SK-N-SH (cell line): ENCODE results near the gene UBAP2L.

Source experiments
- CHD2 ChIP-seq: fragments of 150-350 bp; IDR thresholded peaks from 2 replicates; pipeline ENCODE4 v1.6.1; 2018; ENCODE audit warnings: low read length; ENCODE audit not compliant: partially characterized antibody
- EP300 ChIP-seq, 2 experiments: IDR thresholded peaks; 2 replicates each; pipeline versions ENCODE4 v1.4.0 to v1.6.1; 2012; ENCODE audit warnings: borderline replicate concordance in 1 of 2, low read depth in 1 of 2, low read length in 1 of 2
- GABPA ChIP-seq: IDR thresholded peaks from 2 replicates; pipeline ENCODE4 v1.4.0; 2012; ENCODE audit warnings: low read depth, mild to moderate bottlenecking
- JUND ChIP-seq: IDR thresholded peaks from 2 replicates; pipeline ENCODE4 v1.4.0; 2012
- POLR2AphosphoS5 ChIP-seq: IDR thresholded peaks from 2 replicates; pipeline ENCODE4 v1.6.1; 2012; ENCODE audit warnings: low read depth, low read length
- SIN3A ChIP-seq: IDR thresholded peaks from 2 replicates; pipeline ENCODE4 v1.6.1; 2012; ENCODE audit warnings: low read depth, mild to moderate bottlenecking, low read length, moderate library complexity, borderline replicate concordance
- YY1 ChIP-seq: IDR thresholded peaks from 2 replicates; pipeline ENCODE4 v1.4.0; 2012; ENCODE audit warnings: low read depth, mild to moderate bottlenecking
- ZBTB33 ChIP-seq: IDR thresholded peaks from 2 replicates; pipeline ENCODE4 v1.4.0; 2012; ENCODE audit warnings: low read depth, borderline replicate concordance
- TF ChIP-seq, protein P1 (sequence below): IDR thresholded peaks from 2 replicates; pipeline ENCODE4 v1.4.0; 2012; ENCODE audit warnings: low read depth
- TF ChIP-seq, protein P2 (sequence below): IDR thresholded peaks from 2 replicates; pipeline ENCODE4 v1.6.1; 2012; ENCODE audit warnings: mild to moderate bottlenecking, low read depth, low read length, moderate library complexity
- TF ChIP-seq, protein P3 (sequence below): fragments of 200-600 bp; sonication (generic); IDR thresholded peaks from 2 replicates; pipeline ENCODE4 v1.6.1; 2017; ENCODE audit warnings: antibody characterized with exemption, mild to moderate bottlenecking, moderate library complexity

DNA sequence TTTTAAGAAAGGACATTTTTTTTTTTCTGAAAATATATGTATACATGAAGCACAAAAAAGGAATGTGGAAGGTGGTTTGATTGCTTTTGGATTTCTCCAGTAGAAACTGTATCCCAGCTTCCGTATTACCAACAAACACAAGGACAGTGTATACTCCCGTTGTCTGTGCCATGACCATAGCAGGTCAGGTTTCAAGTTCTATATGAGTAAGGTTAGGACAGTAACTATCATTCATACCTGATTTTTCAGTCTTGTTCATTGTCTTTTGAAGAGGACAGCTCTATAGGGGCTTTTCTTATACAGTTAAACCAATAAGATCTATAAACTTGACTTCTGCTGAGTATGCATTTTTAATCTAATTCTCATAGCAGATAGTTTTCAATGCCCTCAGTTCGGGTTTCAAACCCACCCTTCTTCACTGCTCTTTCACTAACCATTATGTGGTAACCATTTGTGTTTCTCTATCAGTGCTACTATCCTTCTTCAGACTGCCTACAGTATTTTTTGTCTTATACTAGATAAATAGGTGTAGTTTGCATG is 19.6 kb downstream of the UBAP2L start:
- TF ChIP-seq SIN3A (no peak), POLR2AphosphoS5 (no peak), EP300 (IDR thresholded peaks at IDR 0.05; ENCODE audit: borderline replicate concordance in 1 of 2, low read depth in 1 of 2, low read length in 1 of 2) (no peak), YY1 (no peak), JUND (no peak), GABPA (no peak), ZBTB33 (no peak), CHD2 (no peak)
- TF ChIP-seq, protein P1, sequence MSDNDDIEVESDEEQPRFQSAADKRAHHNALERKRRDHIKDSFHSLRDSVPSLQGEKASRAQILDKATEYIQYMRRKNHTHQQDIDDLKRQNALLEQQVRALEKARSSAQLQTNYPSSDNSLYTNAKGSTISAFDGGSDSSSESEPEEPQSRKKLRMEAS: no peak
- TF ChIP-seq, protein P2, sequence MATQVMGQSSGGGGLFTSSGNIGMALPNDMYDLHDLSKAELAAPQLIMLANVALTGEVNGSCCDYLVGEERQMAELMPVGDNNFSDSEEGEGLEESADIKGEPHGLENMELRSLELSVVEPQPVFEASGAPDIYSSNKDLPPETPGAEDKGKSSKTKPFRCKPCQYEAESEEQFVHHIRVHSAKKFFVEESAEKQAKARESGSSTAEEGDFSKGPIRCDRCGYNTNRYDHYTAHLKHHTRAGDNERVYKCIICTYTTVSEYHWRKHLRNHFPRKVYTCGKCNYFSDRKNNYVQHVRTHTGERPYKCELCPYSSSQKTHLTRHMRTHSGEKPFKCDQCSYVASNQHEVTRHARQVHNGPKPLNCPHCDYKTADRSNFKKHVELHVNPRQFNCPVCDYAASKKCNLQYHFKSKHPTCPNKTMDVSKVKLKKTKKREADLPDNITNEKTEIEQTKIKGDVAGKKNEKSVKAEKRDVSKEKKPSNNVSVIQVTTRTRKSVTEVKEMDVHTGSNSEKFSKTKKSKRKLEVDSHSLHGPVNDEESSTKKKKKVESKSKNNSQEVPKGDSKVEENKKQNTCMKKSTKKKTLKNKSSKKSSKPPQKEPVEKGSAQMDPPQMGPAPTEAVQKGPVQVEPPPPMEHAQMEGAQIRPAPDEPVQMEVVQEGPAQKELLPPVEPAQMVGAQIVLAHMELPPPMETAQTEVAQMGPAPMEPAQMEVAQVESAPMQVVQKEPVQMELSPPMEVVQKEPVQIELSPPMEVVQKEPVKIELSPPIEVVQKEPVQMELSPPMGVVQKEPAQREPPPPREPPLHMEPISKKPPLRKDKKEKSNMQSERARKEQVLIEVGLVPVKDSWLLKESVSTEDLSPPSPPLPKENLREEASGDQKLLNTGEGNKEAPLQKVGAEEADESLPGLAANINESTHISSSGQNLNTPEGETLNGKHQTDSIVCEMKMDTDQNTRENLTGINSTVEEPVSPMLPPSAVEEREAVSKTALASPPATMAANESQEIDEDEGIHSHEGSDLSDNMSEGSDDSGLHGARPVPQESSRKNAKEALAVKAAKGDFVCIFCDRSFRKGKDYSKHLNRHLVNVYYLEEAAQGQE: no peak
- TF ChIP-seq, protein P3, sequence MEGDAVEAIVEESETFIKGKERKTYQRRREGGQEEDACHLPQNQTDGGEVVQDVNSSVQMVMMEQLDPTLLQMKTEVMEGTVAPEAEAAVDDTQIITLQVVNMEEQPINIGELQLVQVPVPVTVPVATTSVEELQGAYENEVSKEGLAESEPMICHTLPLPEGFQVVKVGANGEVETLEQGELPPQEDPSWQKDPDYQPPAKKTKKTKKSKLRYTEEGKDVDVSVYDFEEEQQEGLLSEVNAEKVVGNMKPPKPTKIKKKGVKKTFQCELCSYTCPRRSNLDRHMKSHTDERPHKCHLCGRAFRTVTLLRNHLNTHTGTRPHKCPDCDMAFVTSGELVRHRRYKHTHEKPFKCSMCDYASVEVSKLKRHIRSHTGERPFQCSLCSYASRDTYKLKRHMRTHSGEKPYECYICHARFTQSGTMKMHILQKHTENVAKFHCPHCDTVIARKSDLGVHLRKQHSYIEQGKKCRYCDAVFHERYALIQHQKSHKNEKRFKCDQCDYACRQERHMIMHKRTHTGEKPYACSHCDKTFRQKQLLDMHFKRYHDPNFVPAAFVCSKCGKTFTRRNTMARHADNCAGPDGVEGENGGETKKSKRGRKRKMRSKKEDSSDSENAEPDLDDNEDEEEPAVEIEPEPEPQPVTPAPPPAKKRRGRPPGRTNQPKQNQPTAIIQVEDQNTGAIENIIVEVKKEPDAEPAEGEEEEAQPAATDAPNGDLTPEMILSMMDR: no peak
